Omental fat pad (tissue), 4 donors: Measurements from ENCODE around the gene SLC4A11. TPM values are rescaled to one million over a fixed set of nuclear protein-coding genes. Genes with fewer than 3 reads are reported as not detected.

ENCODE experiments used
- ATAC-seq: fragments of 150-250 bp; one replicate; pipeline ENCODE4 v1.9.1; 2016; ENCODE audit warnings: mild to moderate bottlenecking, moderate library complexity; ENCODE audit not compliant: low FRiP score
- DNase-seq: peaks from one replicate; pipeline ENCODE4 v3.0.0-alpha.2; 2019; ENCODE audit warnings: low spot score
- CTCF ChIP-seq, 3 donors: fragments of 450-650 bp; IDR thresholded peaks; one replicate each; pipeline ENCODE4 v1.5.1; 2016 to 2017; ENCODE audit warnings: antibody characterized with exemption in 3 of 3, mild to moderate bottlenecking in 3 of 3, moderate library complexity in 2 of 3
- total RNA-seq, 4 donors: library from RNA; depleted of rRNA; stranded (reverse); fragments of >200 nt; gene quantifications; one replicate each; pipeline ENCODE4 v1.1.0, GENCODE V29; 2016

SLC4A11 gene
- total RNA-seq, 4 donors from 2014 or later, result 0.74 to 1.7 (median 0.95) TPM

GRCh38 chr20:3227936-3228749, 10.8 kb downstream of the SLC4A11 start:
- ATAC-seq (no peak), DNase-seq (no peak)
- no peak for TF ChIP-seq CTCF (IDR thresholded peaks at IDR 0.05)

GRCh38 chr20:3227506-3227905, 11.5 kb downstream of the SLC4A11 start:
- TF ChIP-seq CTCF (IDR thresholded peaks at IDR 0.05), result no peak
- ATAC-seq (peak; percentile 70), DNase-seq (no peak)

- ATAC-seq (no peak), DNase-seq (no peak)
- TF ChIP-seq CTCF (IDR thresholded peaks at IDR 0.05), result no peak
These were observed 12.1 kb downstream of the SLC4A11 start for GRCh38 chr20:3226864-3227263.

- no peak for ATAC-seq
- DNase-seq, result no peak
These were observed 12.9 kb downstream of the SLC4A11 start for GRCh38 chr20:3226093-3226492.

GRCh38 chr20:3224681-3225421, 14.1 kb downstream of the SLC4A11 start:
- ATAC-seq (no peak), DNase-seq (no peak)
- TF ChIP-seq CTCF (IDR thresholded peaks at IDR 0.05), result no peak

More at GRCh38 chr20:3226093-3226492, 12.9 kb downstream of the SLC4A11 start:
- no peak for TF ChIP-seq CTCF (IDR thresholded peaks at IDR 0.05)

- TF ChIP-seq CTCF (IDR thresholded peaks at IDR 0.05), result no peak
- DNase-seq, result no peak
- ATAC-seq, result no peak
These were observed 14.9 kb downstream of the SLC4A11 start for GRCh38 chr20:3223994-3224680.
